ENCODE measurements around the gene HCN3. TPM values are rescaled to one million over a fixed set of nuclear protein-coding genes. Genes with fewer than 3 reads are reported as not detected.
A peak's percentile ranks its signal among the peaks of the same experiment; 100 is the strongest.

The HCN3 gene
- total and polyA plus RNA-seq, 2 of the 13 experiments (the other 11 are each of a cell fraction or from before 2014, with no cell fraction given), result 2.4 to 10.2 TPM

DNA sequence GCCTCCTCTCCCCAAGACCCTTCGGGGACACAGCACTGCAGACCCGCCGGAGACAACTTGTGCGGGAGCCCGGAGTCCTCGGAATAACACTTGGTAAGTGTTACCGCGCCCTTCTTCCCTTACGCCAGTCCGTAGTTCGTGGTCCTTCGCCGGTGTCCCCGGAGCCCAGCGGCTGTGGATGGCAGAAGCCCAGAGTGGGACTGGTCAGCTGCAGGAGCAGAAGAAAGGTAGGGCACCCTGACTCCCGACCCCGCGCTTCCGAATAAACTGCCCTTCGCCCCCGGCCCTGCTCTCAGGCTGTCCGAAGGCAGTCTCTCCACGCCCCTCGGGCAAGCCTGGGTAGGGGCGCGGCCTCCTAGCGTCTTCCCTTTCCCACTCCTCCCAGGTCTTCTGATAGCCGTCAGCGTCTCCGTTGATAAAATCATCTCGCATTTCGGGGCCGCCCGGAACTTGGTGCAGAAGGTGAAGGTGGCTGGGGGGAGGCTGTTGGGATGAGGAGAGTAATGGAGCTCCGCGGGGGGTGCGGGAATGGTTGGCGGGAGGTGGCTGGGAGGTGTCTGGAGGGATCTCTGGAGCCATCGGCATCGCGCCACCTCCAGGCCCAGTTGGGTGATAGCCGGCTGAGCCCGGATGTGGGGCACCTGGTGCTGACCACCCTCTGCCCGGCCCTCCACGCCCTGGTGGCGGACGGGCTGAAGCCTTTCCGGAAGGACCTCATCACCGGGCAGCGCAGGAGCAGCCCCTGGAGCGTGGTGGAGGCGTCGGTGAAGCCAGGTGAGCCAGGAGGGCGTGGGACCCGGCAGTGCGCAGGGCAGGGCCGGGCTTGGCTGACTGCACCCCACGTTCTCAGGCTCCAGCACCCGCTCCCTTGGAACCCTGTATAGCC is 47.7 kb downstream of the HCN3 start (continued):
- TF ChIP-seq RCOR2 (CRISPR knock-in tag; IDR thresholded peaks at IDR 0.05), result no peak
- TF ChIP-seq, protein P1, sequence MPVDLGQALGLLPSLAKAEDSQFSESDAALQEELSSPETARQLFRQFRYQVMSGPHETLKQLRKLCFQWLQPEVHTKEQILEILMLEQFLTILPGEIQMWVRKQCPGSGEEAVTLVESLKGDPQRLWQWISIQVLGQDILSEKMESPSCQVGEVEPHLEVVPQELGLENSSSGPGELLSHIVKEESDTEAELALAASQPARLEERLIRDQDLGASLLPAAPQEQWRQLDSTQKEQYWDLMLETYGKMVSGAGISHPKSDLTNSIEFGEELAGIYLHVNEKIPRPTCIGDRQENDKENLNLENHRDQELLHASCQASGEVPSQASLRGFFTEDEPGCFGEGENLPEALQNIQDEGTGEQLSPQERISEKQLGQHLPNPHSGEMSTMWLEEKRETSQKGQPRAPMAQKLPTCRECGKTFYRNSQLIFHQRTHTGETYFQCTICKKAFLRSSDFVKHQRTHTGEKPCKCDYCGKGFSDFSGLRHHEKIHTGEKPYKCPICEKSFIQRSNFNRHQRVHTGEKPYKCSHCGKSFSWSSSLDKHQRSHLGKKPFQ (CRISPR knock-in tag; IDR thresholded peaks at IDR 0.05; ENCODE audit: insufficient replicate concordance), result no peak
- no peak for TF ChIP-seq MLLT10 (CRISPR knock-in tag; IDR thresholded peaks at IDR 0.05)
- TF ChIP-seq SIN3A (IDR thresholded peaks at IDR 0.05; ENCODE audit: borderline replicate concordance, low read depth, low read length), result no peak
- no peak for TF ChIP-seq SMYD3 (CRISPR knock-in tag; IDR thresholded peaks at IDR 0.05)
- TF ChIP-seq SUZ12 (IDR thresholded peaks at IDR 0.05; ENCODE audit: low read depth, low read length), result no peak
- TF ChIP-seq ZNF556 (CRISPR knock-in tag; IDR thresholded peaks at IDR 0.05; ENCODE audit: borderline replicate concordance), result no peak
- no peak for TF ChIP-seq NR1H2 (CRISPR knock-in tag; IDR thresholded peaks at IDR 0.05; ENCODE audit: borderline replicate concordance, low read depth)
- TF ChIP-seq SIX1 (CRISPR knock-in tag; IDR thresholded peaks at IDR 0.05; ENCODE audit: borderline replicate concordance), result no peak
- TF ChIP-seq, protein P2, sequence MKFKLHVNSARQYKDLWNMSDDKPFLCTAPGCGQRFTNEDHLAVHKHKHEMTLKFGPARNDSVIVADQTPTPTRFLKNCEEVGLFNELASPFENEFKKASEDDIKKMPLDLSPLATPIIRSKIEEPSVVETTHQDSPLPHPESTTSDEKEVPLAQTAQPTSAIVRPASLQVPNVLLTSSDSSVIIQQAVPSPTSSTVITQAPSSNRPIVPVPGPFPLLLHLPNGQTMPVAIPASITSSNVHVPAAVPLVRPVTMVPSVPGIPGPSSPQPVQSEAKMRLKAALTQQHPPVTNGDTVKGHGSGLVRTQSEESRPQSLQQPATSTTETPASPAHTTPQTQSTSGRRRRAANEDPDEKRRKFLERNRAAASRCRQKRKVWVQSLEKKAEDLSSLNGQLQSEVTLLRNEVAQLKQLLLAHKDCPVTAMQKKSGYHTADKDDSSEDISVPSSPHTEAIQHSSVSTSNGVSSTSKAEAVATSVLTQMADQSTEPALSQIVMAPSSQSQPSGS (CRISPR knock-in tag; IDR thresholded peaks at IDR 0.05), result no peak
- TF ChIP-seq GTF2F1 (IDR thresholded peaks at IDR 0.05; ENCODE audit: low read length), result no peak
- TF ChIP-seq ZIK1 (CRISPR knock-in tag; IDR thresholded peaks at IDR 0.05; ENCODE audit: borderline replicate concordance, low read depth), result peak; percentile 74; the same call in 1 of the 2 replicates
- TF ChIP-seq HNF4G (IDR thresholded peaks at IDR 0.05; ENCODE audit: borderline replicate concordance, low read depth, low read length), result peak; percentile 7; the same call in 1 of the 2 replicates
- no peak for TF ChIP-seq HNF4G (CRISPR knock-in tag; IDR thresholded peaks at IDR 0.05; ENCODE audit: borderline replicate concordance, low read depth)
- no peak for TF ChIP-seq SMARCE1 (IDR thresholded peaks at IDR 0.05; ENCODE audit: borderline replicate concordance)
- no peak for TF ChIP-seq HMG20A (CRISPR knock-in tag; IDR thresholded peaks at IDR 0.05; ENCODE audit: borderline replicate concordance)
- TF ChIP-seq ZNF207 (IDR thresholded peaks at IDR 0.05; ENCODE audit: borderline replicate concordance), result no peak
- TF ChIP-seq KDM5B (CRISPR knock-in tag; IDR thresholded peaks at IDR 0.05; ENCODE audit: borderline replicate concordance), result 0 out of 2 replicates have a peak, but pooled peaks have one; percentile 14
- TF ChIP-seq IRX3 (CRISPR knock-in tag; IDR thresholded peaks at IDR 0.05; ENCODE audit: borderline replicate concordance, low read depth), result no peak
- no peak for TF ChIP-seq ZEB1 (IDR thresholded peaks at IDR 0.05; ENCODE audit: insufficient replicate concordance, low read depth)
- no peak for TF ChIP-seq BHLHE40 (IDR thresholded peaks at IDR 0.05; ENCODE audit: low read length)
- TF ChIP-seq ZNF891 (CRISPR knock-in tag; IDR thresholded peaks at IDR 0.05), result no peak
- TF ChIP-seq THAP11 (CRISPR knock-in tag; IDR thresholded peaks at IDR 0.05), result peak; percentile 55; the same call in 1 of the 2 replicates
- TF ChIP-seq, protein P3, sequence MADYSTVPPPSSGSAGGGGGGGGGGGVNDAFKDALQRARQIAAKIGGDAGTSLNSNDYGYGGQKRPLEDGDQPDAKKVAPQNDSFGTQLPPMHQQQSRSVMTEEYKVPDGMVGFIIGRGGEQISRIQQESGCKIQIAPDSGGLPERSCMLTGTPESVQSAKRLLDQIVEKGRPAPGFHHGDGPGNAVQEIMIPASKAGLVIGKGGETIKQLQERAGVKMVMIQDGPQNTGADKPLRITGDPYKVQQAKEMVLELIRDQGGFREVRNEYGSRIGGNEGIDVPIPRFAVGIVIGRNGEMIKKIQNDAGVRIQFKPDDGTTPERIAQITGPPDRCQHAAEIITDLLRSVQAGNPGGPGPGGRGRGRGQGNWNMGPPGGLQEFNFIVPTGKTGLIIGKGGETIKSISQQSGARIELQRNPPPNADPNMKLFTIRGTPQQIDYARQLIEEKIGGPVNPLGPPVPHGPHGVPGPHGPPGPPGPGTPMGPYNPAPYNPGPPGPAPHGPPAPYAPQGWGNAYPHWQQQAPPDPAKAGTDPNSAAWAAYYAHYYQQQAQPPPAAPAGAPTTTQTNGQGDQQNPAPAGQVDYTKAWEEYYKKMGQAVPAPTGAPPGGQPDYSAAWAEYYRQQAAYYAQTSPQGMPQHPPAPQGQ (CRISPR knock-in tag; IDR thresholded peaks at IDR 0.05; ENCODE audit: borderline replicate concordance), result no peak
- TF ChIP-seq, protein P4, sequence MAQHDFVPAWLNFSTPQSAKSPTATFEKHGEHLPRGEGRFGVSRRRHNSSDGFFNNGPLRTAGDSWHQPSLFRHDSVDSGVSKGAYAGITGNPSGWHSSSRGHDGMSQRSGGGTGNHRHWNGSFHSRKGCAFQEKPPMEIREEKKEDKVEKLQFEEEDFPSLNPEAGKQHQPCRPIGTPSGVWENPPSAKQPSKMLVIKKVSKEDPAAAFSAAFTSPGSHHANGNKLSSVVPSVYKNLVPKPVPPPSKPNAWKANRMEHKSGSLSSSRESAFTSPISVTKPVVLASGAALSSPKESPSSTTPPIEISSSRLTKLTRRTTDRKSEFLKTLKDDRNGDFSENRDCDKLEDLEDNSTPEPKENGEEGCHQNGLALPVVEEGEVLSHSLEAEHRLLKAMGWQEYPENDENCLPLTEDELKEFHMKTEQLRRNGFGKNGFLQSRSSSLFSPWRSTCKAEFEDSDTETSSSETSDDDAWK (CRISPR knock-in tag; IDR thresholded peaks at IDR 0.05), result no peak
